Measurements from ENCODE around the gene DMPK.

The DMPK gene

GRCh38 chr19:45782162-45782691, at the start of gene DMPK:
TSS of gene DMPK (minus strand) at chr19:45782490. CDS start at chr19:45782352, 138 bp downstream.
- no peak for DNase-seq (ENCODE audit: low read depth)

GRCh38 chr19:45828945-45829344, 46.7 kb upstream of the DMPK start:
- DNase-seq (ENCODE audit: low read depth), result no peak

- DNase-seq (ENCODE audit: low read depth), result no peak
Observed at GRCh38 chr19:45828523-45828922, 46.2 kb upstream of the DMPK start.

GRCh38 chr19:45827459-45828093, 45.3 kb upstream of the DMPK start:
- no peak for DNase-seq (ENCODE audit: low read depth)

- DNase-seq (ENCODE audit: low read depth), result no peak
Observed at GRCh38 chr19:45826934-45827333, 44.6 kb upstream of the DMPK start.

GRCh38 chr19:45825917-45826893, 43.9 kb upstream of the DMPK start:
- no peak for DNase-seq (ENCODE audit: low read depth)

GRCh38 chr19:45825263-45825605, 42.9 kb upstream of the DMPK start:
- DNase-seq (ENCODE audit: low read depth), result no peak

- DNase-seq (ENCODE audit: low read depth), result no peak
Observed at GRCh38 chr19:45824531-45825262, 42.4 kb upstream of the DMPK start.

GRCh38 chr19:45824041-45824471, 41.8 kb upstream of the DMPK start:
- no peak for DNase-seq (ENCODE audit: low read depth)

GRCh38 chr19:45823182-45823581, 40.9 kb upstream of the DMPK start:
- DNase-seq (ENCODE audit: low read depth), result no peak

GRCh38 chr19:45822716-45823115, 40.4 kb upstream of the DMPK start:
- DNase-seq (ENCODE audit: low read depth), result no peak

- DNase-seq (ENCODE audit: low read depth), result no peak
Observed at GRCh38 chr19:45821570-45821969, 39.3 kb upstream of the DMPK start.

- no peak for DNase-seq (ENCODE audit: low read depth)
Observed at GRCh38 chr19:45821103-45821521, 38.8 kb upstream of the DMPK start.

- no peak for DNase-seq (ENCODE audit: low read depth)
Observed at GRCh38 chr19:45820413-45821102, 38.3 kb upstream of the DMPK start.

GRCh38 chr19:45819769-45820168, 37.5 kb upstream of the DMPK start:
- DNase-seq (ENCODE audit: low read depth), result no peak

GRCh38 chr19:45817725-45818301, 35.5 kb upstream of the DMPK start:
- DNase-seq (ENCODE audit: low read depth), result no peak

GRCh38 chr19:45817010-45817724, 34.9 kb upstream of the DMPK start:
- peak; percentile 94 for DNase-seq (ENCODE audit: low read depth)

- no peak for DNase-seq (ENCODE audit: low read depth)
Observed at GRCh38 chr19:45816236-45817009, 34.1 kb upstream of the DMPK start.

GRCh38 chr19:45815481-45816216, 33.4 kb upstream of the DMPK start:
- DNase-seq (ENCODE audit: low read depth), result no peak

All from stimulated activated CD8-positive, alpha-beta memory T cell treated with anti-CD3 and anti-CD28 coated beads, Interleukin-15, amount 100 ng/mL, for 24 hours (primary cell).